Measurements from ENCODE around the gene ZNF791.

Gene ZNF791

DNA sequence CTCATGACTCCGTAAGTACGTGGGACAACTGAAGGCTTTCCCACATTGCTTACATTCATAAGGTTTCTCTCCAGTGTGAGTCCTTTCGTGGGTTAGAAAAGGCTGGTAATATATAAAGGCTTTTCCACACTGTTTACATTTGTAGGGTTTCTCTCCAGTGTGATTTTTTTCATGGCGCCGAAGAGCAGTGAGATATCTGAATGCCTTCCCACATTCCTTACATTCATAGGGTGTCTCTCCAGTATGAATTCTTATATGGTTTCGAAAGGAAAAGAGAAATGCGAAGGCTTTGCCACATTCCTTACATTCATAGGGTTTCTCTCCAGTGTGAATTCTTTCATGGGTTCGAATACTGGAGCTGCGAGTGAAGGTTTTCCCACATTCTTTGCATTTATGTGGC is 29.6 kb upstream of the ZNF791 start:
- Histone ChIP-seq H3K36me3 (ENCODE audit: control insufficient read depth, low read length) (peaks cover 12% of the 10 kb centered on the region), H3K4me3 (ENCODE audit: low read length) (no peak overlapping the region), H3K4me2 (ENCODE audit: low read length) (no peak overlapping the region), H3F3A (ENCODE audit: control insufficient read depth, insufficient read depth) (no peaks in the 10 kb centered on the region), H3K27me3 (ENCODE audit: control insufficient read depth, low read length) (no peaks in the 10 kb centered on the region), H3K4me1 (ENCODE audit: control insufficient read depth, low read length) (no peaks in the 10 kb centered on the region), H3K9me3 (ENCODE audit: control insufficient read depth, insufficient read depth, low read length) (peaks cover 10% of the 10 kb centered on the region; the same call in 1 of the 2 replicates), H3K27ac (ENCODE audit: low read depth, low read length) (no peak overlapping the region), H4K20me1 (ENCODE audit: control insufficient read depth, insufficient read depth, low read depth, low read length) (no peaks in the 10 kb centered on the region), H3K79me2 (ENCODE audit: control insufficient read depth, low read length) (no peaks in the 10 kb centered on the region), H3K9me2 (replicated peaks; ENCODE audit: control insufficient read depth, low read length) (no peaks in the 10 kb centered on the region)
- TF ChIP-seq EZH2phosphoT487 (IDR thresholded peaks at IDR 0.05; ENCODE audit: borderline replicate concordance, low read length), result no peak
- TF ChIP-seq, protein P1, sequence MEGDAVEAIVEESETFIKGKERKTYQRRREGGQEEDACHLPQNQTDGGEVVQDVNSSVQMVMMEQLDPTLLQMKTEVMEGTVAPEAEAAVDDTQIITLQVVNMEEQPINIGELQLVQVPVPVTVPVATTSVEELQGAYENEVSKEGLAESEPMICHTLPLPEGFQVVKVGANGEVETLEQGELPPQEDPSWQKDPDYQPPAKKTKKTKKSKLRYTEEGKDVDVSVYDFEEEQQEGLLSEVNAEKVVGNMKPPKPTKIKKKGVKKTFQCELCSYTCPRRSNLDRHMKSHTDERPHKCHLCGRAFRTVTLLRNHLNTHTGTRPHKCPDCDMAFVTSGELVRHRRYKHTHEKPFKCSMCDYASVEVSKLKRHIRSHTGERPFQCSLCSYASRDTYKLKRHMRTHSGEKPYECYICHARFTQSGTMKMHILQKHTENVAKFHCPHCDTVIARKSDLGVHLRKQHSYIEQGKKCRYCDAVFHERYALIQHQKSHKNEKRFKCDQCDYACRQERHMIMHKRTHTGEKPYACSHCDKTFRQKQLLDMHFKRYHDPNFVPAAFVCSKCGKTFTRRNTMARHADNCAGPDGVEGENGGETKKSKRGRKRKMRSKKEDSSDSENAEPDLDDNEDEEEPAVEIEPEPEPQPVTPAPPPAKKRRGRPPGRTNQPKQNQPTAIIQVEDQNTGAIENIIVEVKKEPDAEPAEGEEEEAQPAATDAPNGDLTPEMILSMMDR (IDR thresholded peaks at IDR 0.05; ENCODE audit: low read depth, low read length, poor library complexity, severe bottlenecking), result no peak

DNA sequence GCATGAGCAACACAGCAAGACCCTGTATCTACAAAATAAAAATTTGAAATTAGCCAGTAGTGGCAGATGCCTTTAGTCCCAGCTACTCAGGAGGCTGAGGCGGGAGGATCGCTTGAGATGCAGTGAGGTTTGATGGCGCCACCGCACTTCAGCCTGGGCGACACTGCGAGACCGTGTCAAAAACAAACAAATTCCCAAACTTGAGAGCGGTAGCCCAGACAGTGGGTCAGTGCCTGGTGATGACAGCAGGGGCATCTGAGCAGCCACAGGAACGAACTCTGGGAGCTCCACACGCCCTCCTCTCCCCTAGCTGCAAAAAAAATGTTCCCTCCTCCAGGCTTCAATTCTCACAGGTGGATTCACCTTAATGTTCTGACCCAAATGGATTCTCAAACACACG is 14.2 kb upstream of the ZNF791 start:
- H3K79me2 ChIP-seq (ENCODE audit: control insufficient read depth, low read length), result no peaks in the 10 kb centered on the region
- H3K4me2 ChIP-seq (ENCODE audit: low read length), result no peak overlapping the region
- H4K20me1 ChIP-seq (ENCODE audit: control insufficient read depth, insufficient read depth, low read depth, low read length), result no peaks in the 10 kb centered on the region
- no peaks in the 10 kb centered on the region for H3K36me3 ChIP-seq (ENCODE audit: control insufficient read depth, low read length)
- H3K4me1 ChIP-seq (ENCODE audit: control insufficient read depth, low read length), result no peaks in the 10 kb centered on the region
- H3K4me3 ChIP-seq (ENCODE audit: low read length), result no peak overlapping the region
- TF ChIP-seq, protein P1 (IDR thresholded peaks at IDR 0.05; ENCODE audit: low read depth, low read length, poor library complexity, severe bottlenecking), result no peak
- no peak for TF ChIP-seq EZH2phosphoT487 (IDR thresholded peaks at IDR 0.05; ENCODE audit: borderline replicate concordance, low read length)
- no peak overlapping the region for H3K27ac ChIP-seq (ENCODE audit: low read depth, low read length)
- H3F3A ChIP-seq (ENCODE audit: control insufficient read depth, insufficient read depth), result no peaks in the 10 kb centered on the region
- H3K9me2 ChIP-seq (replicated peaks; ENCODE audit: control insufficient read depth, low read length), result no peaks in the 10 kb centered on the region
- no peaks in the 10 kb centered on the region for H3K27me3 ChIP-seq (ENCODE audit: control insufficient read depth, low read length)
- no peaks in the 10 kb centered on the region for H3K9me3 ChIP-seq (ENCODE audit: control insufficient read depth, insufficient read depth, low read length)

DNA sequence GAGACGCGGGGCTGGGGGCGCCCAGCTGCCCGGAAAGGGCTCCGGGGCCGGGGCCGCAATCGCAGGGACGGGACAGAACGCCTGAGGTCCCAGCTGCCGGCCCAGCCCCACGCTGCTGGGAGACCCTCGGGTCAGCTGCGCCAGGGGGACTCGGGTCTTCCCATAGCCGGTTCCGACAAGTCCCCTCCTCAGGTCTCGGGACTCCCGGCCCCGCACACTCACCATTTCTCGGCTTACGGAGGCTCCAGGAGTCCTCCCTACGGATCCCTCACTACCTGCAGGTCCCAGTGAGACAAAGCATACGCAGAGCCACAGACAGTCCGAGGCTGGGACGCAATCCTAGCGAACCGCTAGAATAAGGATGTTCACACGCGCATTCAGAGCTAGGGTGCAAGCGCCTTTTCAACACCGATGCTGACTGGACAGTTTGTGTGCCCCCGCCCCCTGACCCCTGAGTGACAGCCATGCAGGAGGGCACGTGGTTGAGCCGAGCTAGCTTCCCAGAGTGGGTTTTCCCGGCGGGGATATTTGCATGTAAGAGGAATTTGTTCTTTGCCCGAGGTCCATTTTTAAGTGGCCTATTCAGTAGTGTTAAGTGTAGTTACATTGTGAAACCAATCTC is 13.7 kb upstream of the ZNF791 start:
- Histone ChIP-seq H3K27me3 (ENCODE audit: control insufficient read depth, low read length) (no peaks in the 10 kb centered on the region), H4K20me1 (ENCODE audit: control insufficient read depth, insufficient read depth, low read depth, low read length) (no peaks in the 10 kb centered on the region), H3K9me3 (ENCODE audit: control insufficient read depth, insufficient read depth, low read length) (no peaks in the 10 kb centered on the region), H3F3A (ENCODE audit: control insufficient read depth, insufficient read depth) (no peaks in the 10 kb centered on the region), H3K4me1 (ENCODE audit: control insufficient read depth, low read length) (no peaks in the 10 kb centered on the region), H3K4me2 (ENCODE audit: low read length) (no peak overlapping the region), H3K9me2 (replicated peaks; ENCODE audit: control insufficient read depth, low read length) (no peaks in the 10 kb centered on the region), H3K4me3 (ENCODE audit: low read length) (no peak overlapping the region), H3K27ac (ENCODE audit: low read depth, low read length) (no peak overlapping the region), H3K79me2 (ENCODE audit: control insufficient read depth, low read length) (no peaks in the 10 kb centered on the region), H3K36me3 (ENCODE audit: control insufficient read depth, low read length) (no peaks in the 10 kb centered on the region)
- TF ChIP-seq, protein P1 (IDR thresholded peaks at IDR 0.05; ENCODE audit: low read depth, low read length, poor library complexity, severe bottlenecking), result no peak
- no peak for TF ChIP-seq EZH2phosphoT487 (IDR thresholded peaks at IDR 0.05; ENCODE audit: borderline replicate concordance, low read length)

Data from DOHH2 (cell line).